Stimulated activated CD4-positive, alpha-beta T cell treated with anti-CD3 and anti-CD28 coated beads, Interleukin-1b, Interleukin-23, amount 100 ng/mL, for 1 hour (primary cell): ENCODE measurements around the gene REXO5.
"Not testable (repeated sequence)": the region's sequence is repeated elsewhere in the genome, so short reads cannot be mapped to it uniquely, and the experiment has no call there.

Experiments used
- DNase-seq, 2 donors: peaks; one replicate each; pipeline ENCODE4 v3.0.0-alpha.2; 2020; ENCODE audit warnings: low read depth in 2 of 2

The REXO5 gene

GRCh38 chr16:20847550-20847949 is 41.2 kb downstream of the REXO5 start:
- DNase-seq = no peak

- peak; percentile 28 to 58 for DNase-seq
Measured at GRCh38 chr16:20849589-20850390, 43.5 kb downstream of the REXO5 start.

GRCh38 chr16:20850981-20851380 is 44.7 kb downstream of the REXO5 start:
- no peak for DNase-seq

GRCh38 chr16:20851601-20852000 is 45.3 kb downstream of the REXO5 start:
- DNase-seq = no peak

GRCh38 chr16:20853143-20853542 is 46.8 kb downstream of the REXO5 start:
- DNase-seq = no peak

- DNase-seq = no peak
Measured at GRCh38 chr16:20853981-20854620, 47.8 kb downstream of the REXO5 start.

GRCh38 chr16:20854963-20855362 is 48.6 kb downstream of the REXO5 start:
- no peak for DNase-seq

- no peak for DNase-seq
Measured at GRCh38 chr16:20857281-20857680, 51.0 kb downstream of the REXO5 start.

GRCh38 chr16:20859229-20859628 is 52.9 kb downstream of the REXO5 start:
- no peak for DNase-seq

- no peak for DNase-seq
Measured at GRCh38 chr16:20859699-20860098, 53.4 kb downstream of the REXO5 start.

- no peak for DNase-seq
Measured at GRCh38 chr16:20860361-20860760, 54.0 kb downstream of the REXO5 start.

- DNase-seq = not testable (repeated sequence)
Measured at GRCh38 chr16:20860995-20861394, 54.7 kb downstream of the REXO5 start.

- no peak for DNase-seq
Measured at GRCh38 chr16:20862162-20862960, 56.0 kb downstream of the REXO5 start.

GRCh38 chr16:20864376-20864775 is 58.0 kb downstream of the REXO5 start:
- not testable (repeated sequence) for DNase-seq

GRCh38 chr16:20865420-20866131 is 59.2 kb downstream of the REXO5 start:
- no peak for DNase-seq

- DNase-seq = no peak
Measured at GRCh38 chr16:20866145-20866772, 59.9 kb downstream of the REXO5 start.

- no peak for DNase-seq
Measured at GRCh38 chr16:20866801-20867200, 60.5 kb downstream of the REXO5 start.

- no peak for DNase-seq
Measured at GRCh38 chr16:20867585-20867984, 61.3 kb downstream of the REXO5 start.

- no peak for DNase-seq
Measured at GRCh38 chr16:20868890-20869289, 62.6 kb downstream of the REXO5 start.

- DNase-seq = no peak
Measured at GRCh38 chr16:20870122-20870820, 63.9 kb downstream of the REXO5 start.

GRCh38 chr16:20871258-20871657 is 64.9 kb downstream of the REXO5 start:
- no peak for DNase-seq
